Osteoblast (primary cell): ENCODE measurements around the gene MYRFL. TPM values are rescaled to one million over a fixed set of nuclear protein-coding genes. Genes with fewer than 3 reads are reported as not detected.

Experiments
- DNase-seq: peaks from one replicate; pipeline ENCODE4 v3.0.0; 2011; ENCODE audit warnings: low spot score, mixed read lengths; ENCODE audit not compliant: insufficient read length; ENCODE audit errors: missing footprints
- H2AFZ ChIP-seq: 2 replicates; pipeline ENCODE4 v1.6.0; 2011; ENCODE audit warnings: mild to moderate bottlenecking, low read length
- H3K27ac ChIP-seq: 2 replicates; pipeline ENCODE4 v1.5.1; 2011; ENCODE audit warnings: mild to moderate bottlenecking, low read depth, low read length, moderate library complexity
- H3K27me3 ChIP-seq: 2 replicates; pipeline ENCODE4 v1.6.0; 2012; ENCODE audit warnings: mild to moderate bottlenecking, control low read depth, inconsistent platforms, low read length, moderate library complexity; ENCODE audit not compliant: insufficient read depth
- H3K36me3 ChIP-seq: 2 replicates; pipeline ENCODE4 v1.5.1; 2011; ENCODE audit warnings: mild to moderate bottlenecking, low read length, control low read depth, moderate library complexity; ENCODE audit not compliant: insufficient read depth
- H3K4me1 ChIP-seq: 2 replicates; pipeline ENCODE4 v1.5.1; 2011; ENCODE audit warnings: mild to moderate bottlenecking, low read length, control low read depth, moderate library complexity; ENCODE audit not compliant: insufficient read depth
- H3K4me2 ChIP-seq: 2 replicates; pipeline ENCODE4 v1.6.0; 2011; ENCODE audit warnings: mild to moderate bottlenecking, low read length; ENCODE audit not compliant: insufficient read depth
- H3K4me3 ChIP-seq: fragments of 200-600 bp; sonication (generic); 3 replicates; pipeline ENCODE4 v1.5.1; 2012; ENCODE audit warnings: mild to moderate bottlenecking, low read length, inconsistent platforms; ENCODE audit not compliant: insufficient read depth
- H3K79me2 ChIP-seq: 2 replicates; pipeline ENCODE4 v1.6.0; 2012; ENCODE audit warnings: mild to moderate bottlenecking, low read length, control low read depth, inconsistent platforms; ENCODE audit not compliant: insufficient read depth
- H3K9me3 ChIP-seq: 2 replicates; pipeline ENCODE4 v1.5.1; 2011; ENCODE audit warnings: low read depth, low read length, control low read depth
- H4K20me1 ChIP-seq: 2 replicates; pipeline ENCODE4 v1.6.0; 2012; ENCODE audit warnings: mild to moderate bottlenecking, low read length, control low read depth; ENCODE audit not compliant: insufficient read depth
- total RNA-seq: library from RNA; depleted of rRNA; stranded (reverse); fragments of >200 nt; gene quantifications from 2 replicates; pipeline ENCODE4 v1.2.3, GENCODE V29; 2012
- TF ChIP-seq, protein P1 (sequence below): IDR thresholded peaks from 2 replicates; pipeline ENCODE4 v1.5.1; 2011; ENCODE audit warnings: mild to moderate bottlenecking, low read depth, low read length, moderate library complexity; ENCODE audit errors: extremely low read depth

MYRFL gene
- total RNA-seq, 1 donor, result not detected

DNA sequence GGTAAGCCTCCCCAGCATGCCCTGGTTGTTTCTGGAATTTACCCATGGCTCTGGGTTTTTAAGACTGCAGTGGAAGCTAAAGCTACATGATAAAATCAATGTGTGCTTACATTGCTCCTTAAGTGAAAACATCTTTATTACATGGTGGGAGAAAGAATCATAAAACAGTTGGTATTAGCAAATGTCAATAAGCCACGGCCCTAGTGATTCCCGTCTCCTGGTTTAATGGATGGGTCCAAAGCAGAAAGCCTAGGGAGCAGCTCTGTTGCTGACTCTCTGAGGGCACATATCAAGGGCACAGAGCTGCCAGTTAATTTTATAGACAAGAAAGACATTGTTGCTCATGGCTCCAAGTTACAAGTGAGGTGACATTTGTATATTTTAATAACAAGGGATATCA is 127.9 kb downstream of the MYRFL start:
- no peak overlapping the region for H2AFZ ChIP-seq
- no peak overlapping the region for H3K4me2 ChIP-seq
- H3K4me3 ChIP-seq, result no peak overlapping the region
- DNase-seq, result no peak
- TF ChIP-seq, protein P1, sequence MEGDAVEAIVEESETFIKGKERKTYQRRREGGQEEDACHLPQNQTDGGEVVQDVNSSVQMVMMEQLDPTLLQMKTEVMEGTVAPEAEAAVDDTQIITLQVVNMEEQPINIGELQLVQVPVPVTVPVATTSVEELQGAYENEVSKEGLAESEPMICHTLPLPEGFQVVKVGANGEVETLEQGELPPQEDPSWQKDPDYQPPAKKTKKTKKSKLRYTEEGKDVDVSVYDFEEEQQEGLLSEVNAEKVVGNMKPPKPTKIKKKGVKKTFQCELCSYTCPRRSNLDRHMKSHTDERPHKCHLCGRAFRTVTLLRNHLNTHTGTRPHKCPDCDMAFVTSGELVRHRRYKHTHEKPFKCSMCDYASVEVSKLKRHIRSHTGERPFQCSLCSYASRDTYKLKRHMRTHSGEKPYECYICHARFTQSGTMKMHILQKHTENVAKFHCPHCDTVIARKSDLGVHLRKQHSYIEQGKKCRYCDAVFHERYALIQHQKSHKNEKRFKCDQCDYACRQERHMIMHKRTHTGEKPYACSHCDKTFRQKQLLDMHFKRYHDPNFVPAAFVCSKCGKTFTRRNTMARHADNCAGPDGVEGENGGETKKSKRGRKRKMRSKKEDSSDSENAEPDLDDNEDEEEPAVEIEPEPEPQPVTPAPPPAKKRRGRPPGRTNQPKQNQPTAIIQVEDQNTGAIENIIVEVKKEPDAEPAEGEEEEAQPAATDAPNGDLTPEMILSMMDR, result no peak
- H4K20me1 ChIP-seq, result no peaks in the 10 kb centered on the region
- H3K9me3 ChIP-seq, result no peaks in the 10 kb centered on the region
- no peaks in the 10 kb centered on the region for H3K36me3 ChIP-seq
- H3K27ac ChIP-seq, result no peak overlapping the region
- H3K4me1 ChIP-seq, result no peaks in the 10 kb centered on the region
- no peaks in the 10 kb centered on the region for H3K79me2 ChIP-seq
- no peaks in the 10 kb centered on the region for H3K27me3 ChIP-seq

DNA sequence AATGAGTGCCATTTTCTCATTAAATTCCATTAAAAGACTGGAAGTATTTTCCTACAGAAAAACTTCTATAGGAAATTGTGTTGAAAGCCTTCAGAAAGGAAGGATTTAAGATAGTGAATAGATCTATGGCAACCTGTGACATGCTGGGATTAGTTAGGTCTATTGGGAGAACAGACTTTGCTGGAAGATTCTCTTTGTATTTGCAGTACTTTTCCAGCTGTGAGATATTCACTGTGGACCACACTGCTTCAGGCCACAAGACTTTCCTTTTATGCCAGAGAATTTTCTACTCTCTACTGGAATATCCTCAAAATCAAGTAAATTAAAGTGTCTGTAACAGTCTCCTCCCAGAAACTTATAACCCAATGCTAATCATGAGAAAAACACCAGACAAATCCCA is 136.2 kb downstream of the MYRFL start:
- TF ChIP-seq, protein P1, result no peak
- no peak overlapping the region for H3K27ac ChIP-seq
- H3K27me3 ChIP-seq, result no peaks in the 10 kb centered on the region
- no peaks in the 10 kb centered on the region for H4K20me1 ChIP-seq
- no peak overlapping the region for H3K4me2 ChIP-seq
- H3K4me3 ChIP-seq, result no peak overlapping the region
- no peak overlapping the region for H2AFZ ChIP-seq
- H3K9me3 ChIP-seq, result no peaks in the 10 kb centered on the region
- no peak for DNase-seq
- H3K4me1 ChIP-seq, result peaks cover 5% of the 10 kb centered on the region
- no peaks in the 10 kb centered on the region for H3K79me2 ChIP-seq
- H3K36me3 ChIP-seq, result no peaks in the 10 kb centered on the region

DNA sequence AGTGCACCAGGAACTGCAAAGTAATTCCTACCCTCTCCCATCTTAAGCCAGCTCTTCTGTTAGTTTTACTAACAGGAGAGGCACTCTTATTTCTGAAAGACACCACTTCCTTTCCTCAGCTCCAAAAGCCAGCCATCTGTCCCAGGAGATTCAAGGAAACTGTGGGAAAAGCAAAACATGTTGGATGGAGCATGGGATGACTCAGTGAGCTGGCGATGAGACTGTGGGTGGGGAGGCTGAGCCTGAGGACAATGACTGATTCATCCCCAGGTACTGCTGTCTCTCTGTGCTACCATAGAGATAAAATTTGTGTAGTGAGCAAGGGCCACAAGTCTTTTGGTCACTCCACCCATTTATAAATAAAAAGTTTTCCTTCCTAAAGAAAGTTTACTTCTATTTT is 141.4 kb downstream of the MYRFL start:
- no peak overlapping the region for H3K4me3 ChIP-seq
- H2AFZ ChIP-seq, result no peak overlapping the region
- no peaks in the 10 kb centered on the region for H3K36me3 ChIP-seq
- no peak overlapping the region for H3K27ac ChIP-seq
- H3K4me1 ChIP-seq, result peaks cover 9% of the 10 kb centered on the region
- no peak for DNase-seq
- no peaks in the 10 kb centered on the region for H3K9me3 ChIP-seq
- no peaks in the 10 kb centered on the region for H4K20me1 ChIP-seq
- no peaks in the 10 kb centered on the region for H3K27me3 ChIP-seq
- H3K4me2 ChIP-seq, result no peak overlapping the region
- H3K79me2 ChIP-seq, result no peaks in the 10 kb centered on the region
- TF ChIP-seq, protein P1, result no peak

DNA sequence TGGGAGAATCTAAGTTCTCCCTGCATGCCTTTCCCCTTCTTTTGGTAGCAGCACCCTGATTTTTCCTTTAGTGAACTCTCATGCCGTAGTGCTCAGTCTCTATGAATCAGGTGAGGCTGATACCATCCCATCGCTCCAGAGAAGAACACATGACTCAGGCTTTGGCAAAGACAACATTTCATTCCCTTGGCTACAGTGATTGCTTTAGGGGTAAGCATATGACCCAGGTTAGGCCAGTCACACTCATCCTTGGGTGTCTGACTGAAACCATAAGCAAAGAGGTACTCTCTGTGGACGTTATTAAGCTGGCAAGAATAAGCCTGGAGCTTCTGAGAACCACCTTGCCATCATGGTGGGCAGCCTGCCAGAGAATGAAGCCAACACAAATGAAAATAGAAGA is 141.8 kb downstream of the MYRFL start:
- H3K79me2 ChIP-seq, result no peaks in the 10 kb centered on the region
- no peak overlapping the region for H2AFZ ChIP-seq
- no peaks in the 10 kb centered on the region for H3K9me3 ChIP-seq
- H3K4me1 ChIP-seq, result peaks cover 9% of the 10 kb centered on the region
- no peak overlapping the region for H3K4me2 ChIP-seq
- H3K4me3 ChIP-seq, result no peak overlapping the region
- no peaks in the 10 kb centered on the region for H3K36me3 ChIP-seq
- H3K27me3 ChIP-seq, result no peaks in the 10 kb centered on the region
- no peaks in the 10 kb centered on the region for H4K20me1 ChIP-seq
- no peak for DNase-seq
- H3K27ac ChIP-seq, result no peak overlapping the region
- TF ChIP-seq, protein P1, result no peak
